Peyer's patch (tissue), 4 donors: ENCODE data around the gene RASSF1.

Experiments used
- POLR2A ChIP-seq, 2 donors: fragments of 450-650 bp; IDR thresholded peaks; one replicate each; pipeline ENCODE4 v1.5.1; 2017; ENCODE audit warnings: antibody characterized with exemption in 2 of 2, mild to moderate bottlenecking in 2 of 2, moderate library complexity in 2 of 2
- TF ChIP-seq, protein P1 (sequence below), 6 experiments: fragments of 450-650 bp in 4 of 6; fragments of 200-600 bp in 2 of 6; sonication (generic) in 1 of 6; IDR thresholded peaks; one replicate each; pipeline ENCODE4 v1.5.1; 2017 to 2019; ENCODE audit warnings: antibody characterized with exemption in 6 of 6, mild to moderate bottlenecking in 3 of 6, moderate library complexity in 1 of 6

DNA sequence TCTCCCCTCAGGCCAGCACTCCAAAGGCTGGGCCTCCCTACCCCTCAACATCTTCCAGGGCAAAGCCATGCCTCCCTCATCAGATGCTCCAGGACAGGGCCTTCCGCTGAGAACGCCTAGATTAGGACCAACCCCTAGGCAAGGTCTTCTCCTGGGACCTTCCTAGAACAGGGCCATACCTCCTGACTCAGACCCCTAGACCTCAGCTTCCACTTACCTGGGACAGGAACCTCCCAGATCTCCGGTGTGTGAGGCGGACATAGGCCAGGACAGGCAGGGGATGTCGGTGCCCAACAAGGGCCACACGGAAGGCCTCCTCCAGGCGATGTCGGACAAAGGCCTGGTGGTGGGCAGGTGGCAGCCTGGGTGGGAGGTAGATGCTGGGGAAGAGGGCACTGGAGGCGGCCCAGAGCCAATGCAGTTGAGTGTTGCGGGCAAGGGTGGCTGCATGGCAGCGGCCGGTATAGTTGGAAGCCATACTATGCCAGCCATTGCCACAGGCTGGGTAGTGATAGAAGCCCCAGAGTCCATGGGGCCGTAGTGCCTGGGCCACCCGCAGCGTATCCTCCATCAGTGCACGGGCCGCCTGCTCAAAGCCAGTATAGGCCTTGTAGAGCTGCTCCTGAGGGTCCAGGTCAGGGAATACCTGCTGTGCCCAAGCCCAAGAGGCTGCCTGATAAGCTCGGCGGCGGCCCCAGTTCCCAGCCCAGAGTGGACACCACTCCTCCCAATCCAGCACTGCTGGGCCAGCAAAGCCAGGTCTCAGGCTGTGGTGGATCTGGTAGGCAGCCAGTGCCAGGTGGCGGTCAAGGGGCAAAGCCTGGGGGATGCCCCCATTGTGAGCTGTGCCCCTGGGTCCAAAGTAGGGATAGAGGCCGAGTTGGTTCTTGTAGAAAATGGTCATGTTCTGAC lies 45.9 kb downstream of the RASSF1 start:
- TF ChIP-seq, protein P1, sequence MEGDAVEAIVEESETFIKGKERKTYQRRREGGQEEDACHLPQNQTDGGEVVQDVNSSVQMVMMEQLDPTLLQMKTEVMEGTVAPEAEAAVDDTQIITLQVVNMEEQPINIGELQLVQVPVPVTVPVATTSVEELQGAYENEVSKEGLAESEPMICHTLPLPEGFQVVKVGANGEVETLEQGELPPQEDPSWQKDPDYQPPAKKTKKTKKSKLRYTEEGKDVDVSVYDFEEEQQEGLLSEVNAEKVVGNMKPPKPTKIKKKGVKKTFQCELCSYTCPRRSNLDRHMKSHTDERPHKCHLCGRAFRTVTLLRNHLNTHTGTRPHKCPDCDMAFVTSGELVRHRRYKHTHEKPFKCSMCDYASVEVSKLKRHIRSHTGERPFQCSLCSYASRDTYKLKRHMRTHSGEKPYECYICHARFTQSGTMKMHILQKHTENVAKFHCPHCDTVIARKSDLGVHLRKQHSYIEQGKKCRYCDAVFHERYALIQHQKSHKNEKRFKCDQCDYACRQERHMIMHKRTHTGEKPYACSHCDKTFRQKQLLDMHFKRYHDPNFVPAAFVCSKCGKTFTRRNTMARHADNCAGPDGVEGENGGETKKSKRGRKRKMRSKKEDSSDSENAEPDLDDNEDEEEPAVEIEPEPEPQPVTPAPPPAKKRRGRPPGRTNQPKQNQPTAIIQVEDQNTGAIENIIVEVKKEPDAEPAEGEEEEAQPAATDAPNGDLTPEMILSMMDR (IDR thresholded peaks at IDR 0.05): no peak
- no peak for TF ChIP-seq POLR2A (IDR thresholded peaks at IDR 0.05)
